ENCODE measurements around the gene BLTP3B.
A peak's percentile ranks its signal among the peaks of the same experiment; 100 is the strongest.

The BLTP3B gene

DNA sequence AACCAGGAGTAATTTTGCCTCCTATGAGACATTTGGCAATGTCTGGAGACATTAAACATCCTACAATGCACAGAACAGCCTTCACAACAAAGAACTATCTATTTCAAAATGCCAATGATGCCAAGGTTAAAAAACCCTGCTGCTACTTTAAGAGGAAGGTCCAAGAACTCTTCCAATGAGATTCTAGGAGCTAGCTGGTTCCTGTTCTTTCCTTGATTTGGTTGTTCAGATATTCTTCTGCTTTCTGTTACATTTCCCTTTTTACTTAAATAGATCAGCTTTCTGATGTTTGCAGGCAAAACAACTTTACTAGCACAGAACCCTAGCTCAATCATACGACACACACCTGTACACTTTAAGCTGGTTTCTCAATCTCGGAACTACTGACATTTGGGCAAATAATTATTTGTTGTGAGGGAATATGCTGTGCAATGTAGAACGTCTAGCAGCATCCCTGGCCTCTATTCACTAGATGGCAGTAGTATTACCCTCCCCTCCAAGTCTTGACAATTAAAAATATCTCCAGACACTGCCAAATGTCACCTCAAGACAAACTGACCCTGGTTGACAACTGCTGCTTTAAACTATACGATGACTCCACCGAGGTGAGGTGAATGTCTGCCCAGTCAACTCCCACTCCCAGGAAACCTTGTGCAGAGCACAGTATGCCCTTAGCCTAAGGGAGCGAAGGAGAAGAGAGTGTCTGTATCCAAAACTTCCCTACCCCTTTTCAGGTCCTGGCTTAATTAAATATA lies 4.4 kb downstream of the BLTP3B start:
- peak; percentile 46 for DNase-seq (ENCODE audit: low read depth)
- no peak overlapping the region for H3K4me3 ChIP-seq (ENCODE audit: low read depth, low read length)
- TF ChIP-seq, protein P1, sequence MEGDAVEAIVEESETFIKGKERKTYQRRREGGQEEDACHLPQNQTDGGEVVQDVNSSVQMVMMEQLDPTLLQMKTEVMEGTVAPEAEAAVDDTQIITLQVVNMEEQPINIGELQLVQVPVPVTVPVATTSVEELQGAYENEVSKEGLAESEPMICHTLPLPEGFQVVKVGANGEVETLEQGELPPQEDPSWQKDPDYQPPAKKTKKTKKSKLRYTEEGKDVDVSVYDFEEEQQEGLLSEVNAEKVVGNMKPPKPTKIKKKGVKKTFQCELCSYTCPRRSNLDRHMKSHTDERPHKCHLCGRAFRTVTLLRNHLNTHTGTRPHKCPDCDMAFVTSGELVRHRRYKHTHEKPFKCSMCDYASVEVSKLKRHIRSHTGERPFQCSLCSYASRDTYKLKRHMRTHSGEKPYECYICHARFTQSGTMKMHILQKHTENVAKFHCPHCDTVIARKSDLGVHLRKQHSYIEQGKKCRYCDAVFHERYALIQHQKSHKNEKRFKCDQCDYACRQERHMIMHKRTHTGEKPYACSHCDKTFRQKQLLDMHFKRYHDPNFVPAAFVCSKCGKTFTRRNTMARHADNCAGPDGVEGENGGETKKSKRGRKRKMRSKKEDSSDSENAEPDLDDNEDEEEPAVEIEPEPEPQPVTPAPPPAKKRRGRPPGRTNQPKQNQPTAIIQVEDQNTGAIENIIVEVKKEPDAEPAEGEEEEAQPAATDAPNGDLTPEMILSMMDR (IDR thresholded peaks at IDR 0.05; ENCODE audit: control insufficient read depth, extremely low read depth, insufficient read depth), result peak; percentile 64

DNA sequence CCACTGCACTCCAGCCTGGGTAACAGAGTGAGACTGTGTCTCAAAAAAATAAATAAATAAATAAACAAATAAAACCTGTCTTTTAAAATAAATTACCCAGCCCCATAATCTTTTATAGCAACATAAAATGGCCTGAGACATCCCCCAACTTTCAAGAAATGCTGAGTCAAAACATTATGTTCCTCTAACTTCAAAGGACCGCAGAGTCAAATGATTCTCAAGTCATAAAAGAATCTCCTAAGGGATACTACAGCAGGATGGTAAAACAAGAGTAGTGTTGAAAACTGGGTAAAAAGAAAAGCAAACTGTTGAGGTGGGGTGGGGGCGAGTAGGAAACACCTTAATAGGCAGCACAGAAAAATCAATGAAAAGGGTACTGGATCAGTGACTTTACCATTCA lies 9.5 kb downstream of the BLTP3B start:
- no peak for DNase-seq (ENCODE audit: low read depth)
- TF ChIP-seq, protein P1 (IDR thresholded peaks at IDR 0.05; ENCODE audit: control insufficient read depth, extremely low read depth, insufficient read depth), result no peak
- H3K4me3 ChIP-seq (ENCODE audit: low read depth, low read length), result no peak overlapping the region

DNA sequence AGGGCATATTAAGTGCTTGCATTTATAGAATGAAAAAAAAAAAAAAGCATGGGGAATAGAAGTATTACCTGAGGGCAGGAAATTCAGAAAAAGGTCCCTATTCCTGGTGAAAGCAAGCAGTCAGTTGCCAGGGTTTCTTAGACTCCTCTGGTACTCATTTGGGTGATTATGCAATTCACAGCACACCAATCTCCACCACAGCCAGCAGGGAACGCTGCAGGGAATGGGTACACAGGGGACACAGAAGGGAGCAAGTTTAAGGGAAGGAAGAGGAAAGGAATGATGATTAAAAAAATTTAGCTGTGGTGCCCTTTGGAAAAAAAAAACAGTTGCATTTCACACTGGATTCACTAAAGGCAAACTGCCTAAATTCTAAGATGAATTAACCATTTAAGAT lies 14.2 kb downstream of the BLTP3B start:
- TF ChIP-seq, protein P1 (IDR thresholded peaks at IDR 0.05; ENCODE audit: control insufficient read depth, extremely low read depth, insufficient read depth), result peak; percentile 14; the same call in 1 of the 2 replicates
- no peak for DNase-seq (ENCODE audit: low read depth)
- H3K4me3 ChIP-seq (ENCODE audit: low read depth, low read length), result no peak overlapping the region

DNA sequence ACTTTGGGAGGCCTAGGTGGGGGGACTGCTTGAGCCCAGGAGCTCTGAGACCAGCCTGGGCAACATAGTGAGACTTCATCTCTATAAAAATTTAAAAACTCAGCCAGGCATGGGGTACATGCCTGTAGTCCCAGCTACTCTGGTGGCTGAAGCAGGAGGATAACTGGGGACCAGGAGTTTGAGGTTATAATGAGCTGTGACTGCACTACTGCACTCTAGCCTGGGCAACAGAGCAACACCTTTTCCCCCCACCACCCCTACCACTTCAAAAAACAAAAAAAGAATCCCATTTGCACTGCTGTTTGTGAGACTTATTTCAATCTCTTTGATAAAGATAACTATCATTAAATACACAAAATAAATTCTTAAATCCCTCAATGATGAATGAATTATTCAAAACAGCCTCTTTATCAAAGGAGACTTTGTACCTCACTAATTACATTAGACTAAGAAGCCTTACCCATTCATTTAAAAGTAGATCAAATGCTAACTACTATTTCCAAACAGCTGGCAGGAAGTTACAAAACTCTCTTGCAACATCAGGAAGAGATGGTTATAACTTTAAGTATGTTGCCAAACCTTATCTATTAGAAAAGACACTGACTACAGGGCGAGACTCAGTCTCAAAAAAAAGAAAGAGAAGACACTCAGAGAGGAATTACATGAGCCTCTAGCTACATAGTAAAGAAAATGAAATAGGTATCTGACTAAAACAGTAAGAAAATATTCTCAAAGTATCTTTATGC lies 14.7 kb downstream of the BLTP3B start:
- no peak overlapping the region for H3K4me3 ChIP-seq (ENCODE audit: low read depth, low read length)
- DNase-seq (ENCODE audit: low read depth), result no peak
- TF ChIP-seq, protein P1 (IDR thresholded peaks at IDR 0.05; ENCODE audit: control insufficient read depth, extremely low read depth, insufficient read depth), result no peak

DNA sequence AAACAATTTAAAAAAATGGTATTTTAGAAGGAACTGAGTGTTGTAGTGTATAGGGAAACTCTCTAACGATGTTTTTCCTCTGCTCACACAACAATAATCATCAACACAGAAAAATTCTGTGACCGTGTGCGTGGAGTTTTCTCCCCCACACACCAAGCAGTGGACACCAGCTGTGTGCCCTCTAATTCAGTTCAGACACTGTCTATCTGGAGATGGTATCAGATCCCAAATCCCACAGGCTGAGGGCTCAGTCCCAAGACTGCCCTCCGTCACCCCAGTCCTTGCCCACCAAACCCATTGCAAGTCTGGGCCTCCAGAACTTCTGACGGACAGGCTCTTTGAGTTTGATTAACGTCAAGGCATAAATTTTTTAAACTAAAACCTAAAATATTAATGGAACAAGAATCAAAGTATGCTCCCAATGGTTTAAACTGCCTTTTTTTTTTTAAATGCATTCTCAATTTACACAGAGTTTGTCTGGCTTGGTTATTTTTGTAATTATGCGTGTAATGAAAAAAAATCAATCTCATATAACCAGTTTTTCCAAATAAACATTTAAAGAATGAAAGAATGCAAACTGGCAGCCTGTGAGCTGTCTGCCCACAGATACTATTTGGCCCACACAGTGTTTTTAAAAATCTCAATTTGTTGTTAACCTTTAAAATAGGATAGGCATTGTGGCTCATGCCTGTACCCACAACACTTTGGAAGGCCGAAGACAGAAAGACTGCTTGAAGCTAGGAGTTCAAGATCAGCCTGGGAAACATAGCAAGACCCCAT lies 19.2 kb downstream of the BLTP3B start:
- TF ChIP-seq, protein P1 (IDR thresholded peaks at IDR 0.05; ENCODE audit: control insufficient read depth, extremely low read depth, insufficient read depth), result no peak
- no peak for DNase-seq (ENCODE audit: low read depth)
- H3K4me3 ChIP-seq (ENCODE audit: low read depth, low read length), result no peak overlapping the region

DNA sequence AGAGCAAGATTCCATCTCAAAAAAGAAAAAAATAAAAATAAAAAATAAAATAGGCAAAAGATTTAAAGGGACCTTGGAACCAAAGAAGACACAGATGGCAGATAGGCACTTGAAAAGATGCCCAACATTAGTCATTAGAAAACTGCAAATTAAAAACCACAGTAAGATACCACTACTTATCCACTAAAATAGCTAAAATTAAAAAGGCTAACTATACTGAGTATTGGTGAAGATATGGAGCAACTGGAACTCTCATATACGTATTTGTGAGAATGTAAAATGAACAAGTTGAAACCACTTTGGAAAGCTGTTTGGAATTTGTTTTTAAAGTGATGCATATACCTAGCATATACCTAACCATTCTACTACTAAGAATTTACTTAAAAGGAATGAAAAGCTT lies 22.3 kb downstream of the BLTP3B start:
- TF ChIP-seq, protein P1 (IDR thresholded peaks at IDR 0.05; ENCODE audit: control insufficient read depth, extremely low read depth, insufficient read depth), result no peak
- no peak overlapping the region for H3K4me3 ChIP-seq (ENCODE audit: low read depth, low read length)
- DNase-seq (ENCODE audit: low read depth), result no peak
